NCI-H1694 (cell line): ENCODE data around the gene DNASE2.
A peak's percentile ranks its signal among the peaks of the same experiment; 100 is the strongest.

Experiments
- DNase-seq: peaks from one replicate; lab custom pipeline; 2025; lab: John Stamatoyannopoulos, UW

Gene DNASE2

GRCh38 chr19:12834566-12834943 is 46.7 kb downstream of the DNASE2 start, which contains the start of gene RTBDN:
TSS of gene RTBDN (minus strand) at chr19:12834579. CDS start at chr19:12829979, 4,600 bp downstream.
- no peak for DNase-seq

- no peak for DNase-seq
Measured at GRCh38 chr19:12833738-12834565, 47.3 kb downstream of the DNASE2 start.

- no peak for DNase-seq
Measured at GRCh38 chr19:12833418-12833737, 47.9 kb downstream of the DNASE2 start.

- DNase-seq = peak; percentile 33
Measured at GRCh38 chr19:12828494-12828893, 52.8 kb downstream of the DNASE2 start.

GRCh38 chr19:12825254-12826131 is 55.8 kb downstream of the DNASE2 start:
- DNase-seq = no peak
